K562 (cell line): ENCODE measurements around the gene KLB.

Experiments used
- BDP1 ChIP-seq: IDR thresholded peaks from 3 replicates; pipeline ENCODE4 v1.6.1; 2011; ENCODE audit not compliant: insufficient read length, insufficient read depth
- DPF2 ChIP-seq: fragments of 450-650 bp; IDR thresholded peaks from 2 replicates; pipeline ENCODE4 v1.6.1; 2016
- HDAC6 ChIP-seq: IDR thresholded peaks from 2 replicates; pipeline ENCODE4 v1.6.1; 2012; ENCODE audit warnings: low read depth, mild to moderate bottlenecking, control low read depth, inconsistent platforms, low read length, moderate library complexity
- LARP7 ChIP-seq: fragments of 450-650 bp; IDR thresholded peaks from 2 replicates; pipeline ENCODE4 v1.6.1; 2016
- SP2 ChIP-seq: IDR thresholded peaks from 2 replicates; pipeline ENCODE4 v1.6.1; 2011; ENCODE audit warnings: mild to moderate bottlenecking, low read depth, low read length, moderate library complexity; ENCODE audit not compliant: poor library complexity, severe bottlenecking; ENCODE audit errors: extremely low read depth
- YBX1 ChIP-seq: fragments of 450-650 bp; IDR thresholded peaks from 2 replicates; pipeline ENCODE4 v1.7.1; 2016; ENCODE audit warnings: mild to moderate bottlenecking
- ZNF140 ChIP-seq: fragments of 250-450 bp; sonication (Bioruptor Pico); IDR thresholded peaks from 2 replicates; pipeline ENCODE4 v1.8.0; 2021; ENCODE audit warnings: moderate library complexity, mild to moderate bottlenecking, inconsistent platforms
- ZNF274 ChIP-seq: IDR thresholded peaks from 2 replicates; pipeline ENCODE4 v1.6.1; 2011; ENCODE audit warnings: low read depth, mild to moderate bottlenecking, low read length, moderate library complexity, borderline replicate concordance
- TF ChIP-seq, protein P1 (sequence below), 2 experiments: fragments of 450-650 bp in 1 of 2; sonication (generic) in 1 of 2; formaldehyde crosslinking in 1 of 2; IDR thresholded peaks in 1 of 2; conservative IDR thresholded peaks in 1 of 2; 2 replicates each; pipeline versions ENCODE4 v1.6.1 to v1.8.1; 2016 to 2023; ENCODE audit warnings: mild to moderate bottlenecking in 2 of 2, moderate library complexity in 2 of 2, inconsistent platforms in 1 of 2, missing genetic modification reagents in 1 of 2
- TF ChIP-seq, protein P2 (sequence below), 3 experiments: IDR thresholded peaks in 2 of 3; conservative IDR thresholded peaks in 1 of 3; 2 replicates each; pipeline ENCODE4 v1.5.1; 2011 to 2012; ENCODE audit warnings: low read length in 3 of 3, mild to moderate bottlenecking in 3 of 3, control low read depth in 2 of 3, improper control_type of control experiment in 1 of 3, inconsistent platforms in 1 of 3, low read depth in 1 of 3, mixed read lengths in 1 of 3, moderate library complexity in 1 of 3; ENCODE audit not compliant: insufficient read depth in 2 of 3
- TF ChIP-seq, protein P3 (sequence below): sonication (generic); formaldehyde crosslinking; IDR thresholded peaks from 2 replicates; pipeline ENCODE4 v1.8.1; 2023; ENCODE audit warnings: mild to moderate bottlenecking, missing genetic modification reagents
- TF ChIP-seq, protein P4 (sequence below): fragments of 450-650 bp; IDR thresholded peaks from 2 replicates; pipeline ENCODE4 v1.6.1; 2016; ENCODE audit warnings: borderline replicate concordance
- TF ChIP-seq, protein P5 (sequence below): fragments of 200-600 bp; sonication (generic); IDR thresholded peaks from one replicate; pipeline ENCODE4 v1.6.1; 2012; ENCODE audit warnings: mild to moderate bottlenecking, low read depth, low read length, inconsistent platforms

DNA sequence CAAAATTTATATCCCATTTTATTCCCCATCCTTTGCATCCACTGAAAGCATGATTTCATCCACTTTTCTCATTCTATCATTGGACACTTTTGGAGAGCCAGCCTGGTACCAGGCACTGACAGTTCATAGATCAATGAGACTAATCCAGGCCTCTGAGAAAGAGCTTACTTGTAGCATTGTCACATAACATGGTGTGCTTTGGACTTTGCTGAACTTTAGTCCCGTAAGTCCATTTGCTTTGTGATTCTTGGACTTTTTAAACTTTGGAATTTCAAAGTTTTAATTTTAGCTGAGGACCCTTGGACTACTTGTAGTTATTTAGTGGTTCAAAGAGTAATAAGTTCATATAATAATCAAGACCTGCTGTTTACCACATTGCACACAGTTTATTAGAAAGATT, 63.7 kb downstream of the KLB start:
- TF ChIP-seq LARP7 (no peak), ZNF274 (no peak), SP2 (no peak), DPF2 (no peak), BDP1 (no peak), HDAC6 (no peak), ZNF140 (CRISPR knock-in tag) (no peak), YBX1 (no peak)
- TF ChIP-seq, protein P1, sequence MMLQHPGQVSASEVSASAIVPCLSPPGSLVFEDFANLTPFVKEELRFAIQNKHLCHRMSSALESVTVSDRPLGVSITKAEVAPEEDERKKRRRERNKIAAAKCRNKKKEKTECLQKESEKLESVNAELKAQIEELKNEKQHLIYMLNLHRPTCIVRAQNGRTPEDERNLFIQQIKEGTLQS (IDR thresholded peaks at IDR 0.05) = no peak
- TF ChIP-seq, protein P1 (CRISPR knock-in tag; conservative IDR thresholded peaks at IDR 0.05) = no peak
- TF ChIP-seq, protein P2, sequence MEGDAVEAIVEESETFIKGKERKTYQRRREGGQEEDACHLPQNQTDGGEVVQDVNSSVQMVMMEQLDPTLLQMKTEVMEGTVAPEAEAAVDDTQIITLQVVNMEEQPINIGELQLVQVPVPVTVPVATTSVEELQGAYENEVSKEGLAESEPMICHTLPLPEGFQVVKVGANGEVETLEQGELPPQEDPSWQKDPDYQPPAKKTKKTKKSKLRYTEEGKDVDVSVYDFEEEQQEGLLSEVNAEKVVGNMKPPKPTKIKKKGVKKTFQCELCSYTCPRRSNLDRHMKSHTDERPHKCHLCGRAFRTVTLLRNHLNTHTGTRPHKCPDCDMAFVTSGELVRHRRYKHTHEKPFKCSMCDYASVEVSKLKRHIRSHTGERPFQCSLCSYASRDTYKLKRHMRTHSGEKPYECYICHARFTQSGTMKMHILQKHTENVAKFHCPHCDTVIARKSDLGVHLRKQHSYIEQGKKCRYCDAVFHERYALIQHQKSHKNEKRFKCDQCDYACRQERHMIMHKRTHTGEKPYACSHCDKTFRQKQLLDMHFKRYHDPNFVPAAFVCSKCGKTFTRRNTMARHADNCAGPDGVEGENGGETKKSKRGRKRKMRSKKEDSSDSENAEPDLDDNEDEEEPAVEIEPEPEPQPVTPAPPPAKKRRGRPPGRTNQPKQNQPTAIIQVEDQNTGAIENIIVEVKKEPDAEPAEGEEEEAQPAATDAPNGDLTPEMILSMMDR (IDR thresholded peaks at IDR 0.05 in 2 of 3, conservative IDR thresholded peaks at IDR 0.05 in 1 of 3; ENCODE audit: insufficient read depth in 2 of 3, low read depth in 1 of 3, low read length in 3 of 3) = no peak
- TF ChIP-seq, protein P3, sequence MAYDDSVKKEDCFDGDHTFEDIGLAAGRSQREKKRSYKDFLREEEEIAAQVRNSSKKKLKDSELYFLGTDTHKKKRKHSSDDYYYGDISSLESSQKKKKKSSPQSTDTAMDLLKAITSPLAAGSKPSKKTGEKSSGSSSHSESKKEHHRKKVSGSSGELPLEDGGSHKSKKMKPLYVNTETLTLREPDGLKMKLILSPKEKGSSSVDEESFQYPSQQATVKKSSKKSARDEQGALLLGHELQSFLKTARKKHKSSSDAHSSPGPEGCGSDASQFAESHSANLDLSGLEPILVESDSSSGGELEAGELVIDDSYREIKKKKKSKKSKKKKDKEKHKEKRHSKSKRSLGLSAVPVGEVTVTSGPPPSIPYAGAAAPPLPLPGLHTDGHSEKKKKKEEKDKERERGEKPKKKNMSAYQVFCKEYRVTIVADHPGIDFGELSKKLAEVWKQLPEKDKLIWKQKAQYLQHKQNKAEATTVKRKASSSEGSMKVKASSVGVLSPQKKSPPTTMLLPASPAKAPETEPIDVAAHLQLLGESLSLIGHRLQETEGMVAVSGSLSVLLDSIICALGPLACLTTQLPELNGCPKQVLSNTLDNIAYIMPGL (CRISPR knock-in tag) = no peak
- TF ChIP-seq, protein P4, sequence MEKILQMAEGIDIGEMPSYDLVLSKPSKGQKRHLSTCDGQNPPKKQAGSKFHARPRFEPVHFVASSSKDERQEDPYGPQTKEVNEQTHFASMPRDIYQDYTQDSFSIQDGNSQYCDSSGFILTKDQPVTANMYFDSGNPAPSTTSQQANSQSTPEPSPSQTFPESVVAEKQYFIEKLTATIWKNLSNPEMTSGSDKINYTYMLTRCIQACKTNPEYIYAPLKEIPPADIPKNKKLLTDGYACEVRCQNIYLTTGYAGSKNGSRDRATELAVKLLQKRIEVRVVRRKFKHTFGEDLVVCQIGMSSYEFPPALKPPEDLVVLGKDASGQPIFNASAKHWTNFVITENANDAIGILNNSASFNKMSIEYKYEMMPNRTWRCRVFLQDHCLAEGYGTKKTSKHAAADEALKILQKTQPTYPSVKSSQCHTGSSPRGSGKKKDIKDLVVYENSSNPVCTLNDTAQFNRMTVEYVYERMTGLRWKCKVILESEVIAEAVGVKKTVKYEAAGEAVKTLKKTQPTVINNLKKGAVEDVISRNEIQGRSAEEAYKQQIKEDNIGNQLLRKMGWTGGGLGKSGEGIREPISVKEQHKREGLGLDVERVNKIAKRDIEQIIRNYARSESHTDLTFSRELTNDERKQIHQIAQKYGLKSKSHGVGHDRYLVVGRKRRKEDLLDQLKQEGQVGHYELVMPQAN = no peak
- TF ChIP-seq, protein P5, sequence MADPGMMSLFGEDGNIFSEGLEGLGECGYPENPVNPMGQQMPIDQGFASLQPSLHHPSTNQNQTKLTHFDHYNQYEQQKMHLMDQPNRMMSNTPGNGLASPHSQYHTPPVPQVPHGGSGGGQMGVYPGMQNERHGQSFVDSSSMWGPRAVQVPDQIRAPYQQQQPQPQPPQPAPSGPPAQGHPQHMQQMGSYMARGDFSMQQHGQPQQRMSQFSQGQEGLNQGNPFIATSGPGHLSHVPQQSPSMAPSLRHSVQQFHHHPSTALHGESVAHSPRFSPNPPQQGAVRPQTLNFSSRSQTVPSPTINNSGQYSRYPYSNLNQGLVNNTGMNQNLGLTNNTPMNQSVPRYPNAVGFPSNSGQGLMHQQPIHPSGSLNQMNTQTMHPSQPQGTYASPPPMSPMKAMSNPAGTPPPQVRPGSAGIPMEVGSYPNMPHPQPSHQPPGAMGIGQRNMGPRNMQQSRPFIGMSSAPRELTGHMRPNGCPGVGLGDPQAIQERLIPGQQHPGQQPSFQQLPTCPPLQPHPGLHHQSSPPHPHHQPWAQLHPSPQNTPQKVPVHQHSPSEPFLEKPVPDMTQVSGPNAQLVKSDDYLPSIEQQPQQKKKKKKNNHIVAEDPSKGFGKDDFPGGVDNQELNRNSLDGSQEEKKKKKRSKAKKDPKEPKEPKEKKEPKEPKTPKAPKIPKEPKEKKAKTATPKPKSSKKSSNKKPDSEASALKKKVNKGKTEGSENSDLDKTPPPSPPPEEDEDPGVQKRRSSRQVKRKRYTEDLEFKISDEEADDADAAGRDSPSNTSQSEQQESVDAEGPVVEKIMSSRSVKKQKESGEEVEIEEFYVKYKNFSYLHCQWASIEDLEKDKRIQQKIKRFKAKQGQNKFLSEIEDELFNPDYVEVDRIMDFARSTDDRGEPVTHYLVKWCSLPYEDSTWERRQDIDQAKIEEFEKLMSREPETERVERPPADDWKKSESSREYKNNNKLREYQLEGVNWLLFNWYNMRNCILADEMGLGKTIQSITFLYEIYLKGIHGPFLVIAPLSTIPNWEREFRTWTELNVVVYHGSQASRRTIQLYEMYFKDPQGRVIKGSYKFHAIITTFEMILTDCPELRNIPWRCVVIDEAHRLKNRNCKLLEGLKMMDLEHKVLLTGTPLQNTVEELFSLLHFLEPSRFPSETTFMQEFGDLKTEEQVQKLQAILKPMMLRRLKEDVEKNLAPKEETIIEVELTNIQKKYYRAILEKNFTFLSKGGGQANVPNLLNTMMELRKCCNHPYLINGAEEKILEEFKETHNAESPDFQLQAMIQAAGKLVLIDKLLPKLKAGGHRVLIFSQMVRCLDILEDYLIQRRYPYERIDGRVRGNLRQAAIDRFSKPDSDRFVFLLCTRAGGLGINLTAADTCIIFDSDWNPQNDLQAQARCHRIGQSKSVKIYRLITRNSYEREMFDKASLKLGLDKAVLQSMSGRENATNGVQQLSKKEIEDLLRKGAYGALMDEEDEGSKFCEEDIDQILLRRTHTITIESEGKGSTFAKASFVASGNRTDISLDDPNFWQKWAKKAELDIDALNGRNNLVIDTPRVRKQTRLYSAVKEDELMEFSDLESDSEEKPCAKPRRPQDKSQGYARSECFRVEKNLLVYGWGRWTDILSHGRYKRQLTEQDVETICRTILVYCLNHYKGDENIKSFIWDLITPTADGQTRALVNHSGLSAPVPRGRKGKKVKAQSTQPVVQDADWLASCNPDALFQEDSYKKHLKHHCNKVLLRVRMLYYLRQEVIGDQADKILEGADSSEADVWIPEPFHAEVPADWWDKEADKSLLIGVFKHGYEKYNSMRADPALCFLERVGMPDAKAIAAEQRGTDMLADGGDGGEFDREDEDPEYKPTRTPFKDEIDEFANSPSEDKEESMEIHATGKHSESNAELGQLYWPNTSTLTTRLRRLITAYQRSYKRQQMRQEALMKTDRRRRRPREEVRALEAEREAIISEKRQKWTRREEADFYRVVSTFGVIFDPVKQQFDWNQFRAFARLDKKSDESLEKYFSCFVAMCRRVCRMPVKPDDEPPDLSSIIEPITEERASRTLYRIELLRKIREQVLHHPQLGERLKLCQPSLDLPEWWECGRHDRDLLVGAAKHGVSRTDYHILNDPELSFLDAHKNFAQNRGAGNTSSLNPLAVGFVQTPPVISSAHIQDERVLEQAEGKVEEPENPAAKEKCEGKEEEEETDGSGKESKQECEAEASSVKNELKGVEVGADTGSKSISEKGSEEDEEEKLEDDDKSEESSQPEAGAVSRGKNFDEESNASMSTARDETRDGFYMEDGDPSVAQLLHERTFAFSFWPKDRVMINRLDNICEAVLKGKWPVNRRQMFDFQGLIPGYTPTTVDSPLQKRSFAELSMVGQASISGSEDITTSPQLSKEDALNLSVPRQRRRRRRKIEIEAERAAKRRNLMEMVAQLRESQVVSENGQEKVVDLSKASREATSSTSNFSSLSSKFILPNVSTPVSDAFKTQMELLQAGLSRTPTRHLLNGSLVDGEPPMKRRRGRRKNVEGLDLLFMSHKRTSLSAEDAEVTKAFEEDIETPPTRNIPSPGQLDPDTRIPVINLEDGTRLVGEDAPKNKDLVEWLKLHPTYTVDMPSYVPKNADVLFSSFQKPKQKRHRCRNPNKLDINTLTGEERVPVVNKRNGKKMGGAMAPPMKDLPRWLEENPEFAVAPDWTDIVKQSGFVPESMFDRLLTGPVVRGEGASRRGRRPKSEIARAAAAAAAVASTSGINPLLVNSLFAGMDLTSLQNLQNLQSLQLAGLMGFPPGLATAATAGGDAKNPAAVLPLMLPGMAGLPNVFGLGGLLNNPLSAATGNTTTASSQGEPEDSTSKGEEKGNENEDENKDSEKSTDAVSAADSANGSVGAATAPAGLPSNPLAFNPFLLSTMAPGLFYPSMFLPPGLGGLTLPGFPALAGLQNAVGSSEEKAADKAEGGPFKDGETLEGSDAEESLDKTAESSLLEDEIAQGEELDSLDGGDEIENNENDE = no peak
